DMS114 treated with DMSO at 0.1 percent for 48 hours (cell line): ENCODE data around the gene HAUS7.

Experiments
- DNase-seq: peaks from one replicate; lab custom pipeline; 2025; ENCODE audit not compliant: unreplicated experiment; lab: John Stamatoyannopoulos, UW

Gene HAUS7

DNA sequence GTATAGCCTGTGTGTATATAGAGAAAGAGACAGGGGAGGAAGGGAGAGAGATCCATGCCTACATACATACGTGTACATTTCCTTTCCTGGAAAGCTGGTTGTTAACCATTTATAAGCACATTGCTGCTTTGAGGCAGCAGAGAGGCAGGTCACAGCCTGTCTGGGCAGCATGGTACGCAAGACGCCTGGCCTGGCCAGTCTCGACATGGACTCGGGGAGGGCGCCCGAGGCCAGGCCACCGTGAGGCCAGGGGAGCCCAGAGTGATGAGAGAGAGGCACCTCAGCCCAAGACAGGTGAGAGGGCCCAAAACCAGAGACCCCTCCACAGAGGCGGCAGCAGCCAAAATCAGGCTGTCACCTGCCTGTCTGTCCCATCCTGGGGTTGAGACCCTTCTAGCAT lies 28.4 kb downstream of the HAUS7 start:
- no peak for DNase-seq

DNA sequence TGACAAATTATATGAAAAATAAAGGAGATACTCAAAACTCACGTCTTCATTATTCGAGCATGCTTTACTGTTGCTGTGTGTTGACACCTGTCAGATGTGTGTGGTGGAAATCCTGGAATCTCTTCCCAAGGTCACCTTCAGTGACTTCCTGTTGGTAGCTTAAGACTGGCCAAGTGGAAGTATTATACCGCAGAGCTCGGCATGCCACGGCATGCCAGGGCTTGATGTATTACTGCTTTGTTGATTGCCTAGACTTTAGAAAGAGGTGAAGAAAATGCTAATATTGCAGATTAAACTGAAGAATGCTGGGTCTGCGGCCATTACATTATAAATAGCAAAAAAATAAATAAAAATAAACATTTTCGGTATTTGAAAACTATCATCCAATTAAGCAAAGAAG lies 29.1 kb downstream of the HAUS7 start:
- no peak for DNase-seq

DNA sequence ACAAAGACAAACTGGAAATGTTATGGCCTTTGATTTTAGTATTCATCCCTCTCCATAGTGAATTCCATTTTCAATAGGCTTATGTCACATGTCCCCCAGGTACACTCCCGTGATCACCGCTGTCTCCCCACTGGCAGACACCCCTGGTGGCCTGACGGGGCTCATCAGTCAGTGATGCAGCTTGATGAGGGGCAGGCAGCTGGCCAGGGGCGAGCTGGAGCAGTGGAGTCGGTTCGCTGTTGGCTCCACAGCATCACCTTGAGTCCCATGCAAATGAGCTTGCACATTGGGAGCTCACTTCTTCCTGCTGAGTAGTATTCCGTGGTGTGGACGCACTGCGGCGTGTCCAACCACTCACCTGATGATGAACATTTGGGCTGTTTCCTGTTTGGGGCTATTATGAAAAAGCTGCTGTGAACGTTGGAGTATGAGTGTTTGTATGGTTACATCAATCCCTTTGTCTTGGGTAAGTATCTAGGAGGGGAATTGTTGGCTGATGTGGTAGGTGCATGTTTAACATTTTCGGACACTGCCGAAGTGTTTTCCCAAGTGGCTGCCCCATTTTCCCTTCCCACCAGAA lies 29.7 kb downstream of the HAUS7 start:
- no peak for DNase-seq

DNA sequence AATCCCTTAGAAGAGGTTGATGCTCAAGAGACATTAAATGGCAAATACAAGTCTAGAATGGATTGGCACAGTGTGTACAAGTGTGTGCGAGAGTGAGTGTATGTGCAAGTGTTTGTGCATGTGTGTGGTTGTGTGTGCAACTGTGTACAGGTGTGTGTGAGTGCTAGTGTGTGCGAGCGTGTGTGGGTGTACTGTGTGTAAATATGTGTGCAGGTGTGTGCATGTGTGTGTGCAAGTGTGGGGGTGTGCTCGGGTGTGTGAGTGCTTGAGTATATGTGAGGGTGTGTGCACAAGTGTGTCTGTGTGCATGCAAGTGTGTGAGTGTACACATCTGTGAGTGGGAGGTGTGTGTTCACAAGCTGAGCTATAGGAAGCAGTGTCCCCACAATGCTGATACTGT lies 30.4 kb downstream of the HAUS7 start:
- no peak for DNase-seq

DNA sequence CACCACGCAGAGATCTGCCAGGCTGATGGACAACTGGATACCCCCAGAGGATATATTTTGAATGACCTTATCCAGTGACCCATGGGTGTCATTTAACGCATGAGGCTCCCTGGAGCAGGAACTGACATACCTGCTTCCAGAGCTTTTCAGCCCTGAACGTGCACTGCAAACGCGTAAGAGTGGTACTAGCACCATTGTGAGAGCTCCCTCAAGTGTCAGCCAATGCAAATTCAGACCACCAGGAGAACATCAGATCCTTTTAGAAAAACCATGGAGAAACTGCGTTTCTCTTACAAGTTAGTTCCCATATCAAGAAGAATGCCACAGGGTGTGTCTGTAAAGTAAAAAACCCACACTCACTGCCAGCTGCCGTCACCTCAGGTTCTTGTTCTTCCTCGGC lies 31.8 kb downstream of the HAUS7 start:
- peak; percentile 35 for DNase-seq

DNA sequence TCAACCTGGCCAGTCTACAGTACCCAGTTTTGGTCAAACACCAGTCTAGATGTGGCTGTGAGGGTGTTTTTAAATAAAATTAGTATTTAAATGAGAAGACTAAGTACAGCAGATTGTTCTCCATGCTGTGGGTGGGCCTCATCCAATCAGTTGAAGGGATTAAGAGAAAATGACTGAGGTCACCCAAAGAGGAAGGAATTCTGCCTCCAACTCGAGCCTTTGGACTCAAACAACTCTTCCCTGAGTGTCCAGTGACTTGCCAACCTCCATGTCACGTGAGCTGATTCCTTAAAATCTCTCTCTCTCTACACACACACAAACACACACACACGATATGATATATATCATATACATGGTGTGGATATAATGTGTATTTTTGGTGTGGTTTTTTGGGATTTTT lies 34.5 kb downstream of the HAUS7 start:
- no peak for DNase-seq

DNA sequence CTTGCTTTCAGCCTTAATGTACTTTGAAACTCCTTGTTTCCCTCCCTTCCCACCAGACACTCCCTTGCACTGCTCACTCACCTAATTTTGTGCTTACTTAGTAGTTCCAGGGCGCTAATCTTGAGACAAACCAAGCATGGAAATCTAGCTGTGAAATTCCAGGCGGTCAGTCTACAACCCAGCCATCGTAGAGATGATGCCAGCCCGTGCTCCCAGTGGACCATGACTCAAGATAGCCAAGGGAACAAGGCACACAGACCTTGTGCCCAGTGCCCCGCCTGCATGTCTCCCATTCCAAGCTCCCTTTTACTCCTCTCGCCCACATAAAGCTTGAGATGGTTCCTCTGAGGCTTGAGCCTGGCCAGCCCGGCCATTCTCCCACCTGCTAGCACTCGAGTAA lies 35.6 kb downstream of the HAUS7 start:
- no peak for DNase-seq

DNA sequence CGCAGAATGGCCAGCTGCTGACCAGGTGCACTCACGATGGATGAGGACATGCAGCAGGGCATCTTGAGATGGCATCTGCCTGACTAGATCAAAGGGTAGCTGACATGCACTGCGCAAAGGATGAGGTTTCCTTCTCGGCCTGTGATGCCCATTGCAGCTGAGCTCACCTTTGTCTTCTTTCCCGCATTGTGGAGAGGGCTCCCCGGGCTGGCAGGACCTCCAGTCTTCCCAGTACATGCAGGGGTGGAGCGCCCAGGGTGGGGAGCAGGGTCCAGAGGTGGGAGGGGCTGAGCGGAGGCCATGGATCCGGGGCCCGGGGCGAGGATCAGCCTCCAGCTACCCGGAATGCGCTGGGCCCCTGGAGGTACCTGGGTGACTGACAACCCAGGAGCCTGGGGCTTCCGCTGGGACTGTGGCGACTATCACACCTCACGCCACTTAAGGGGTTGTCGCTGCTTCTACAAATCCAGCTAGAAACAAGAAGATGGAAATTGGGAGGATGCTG lies 36.5 kb downstream of the HAUS7 start:
- no peak for DNase-seq

DNA sequence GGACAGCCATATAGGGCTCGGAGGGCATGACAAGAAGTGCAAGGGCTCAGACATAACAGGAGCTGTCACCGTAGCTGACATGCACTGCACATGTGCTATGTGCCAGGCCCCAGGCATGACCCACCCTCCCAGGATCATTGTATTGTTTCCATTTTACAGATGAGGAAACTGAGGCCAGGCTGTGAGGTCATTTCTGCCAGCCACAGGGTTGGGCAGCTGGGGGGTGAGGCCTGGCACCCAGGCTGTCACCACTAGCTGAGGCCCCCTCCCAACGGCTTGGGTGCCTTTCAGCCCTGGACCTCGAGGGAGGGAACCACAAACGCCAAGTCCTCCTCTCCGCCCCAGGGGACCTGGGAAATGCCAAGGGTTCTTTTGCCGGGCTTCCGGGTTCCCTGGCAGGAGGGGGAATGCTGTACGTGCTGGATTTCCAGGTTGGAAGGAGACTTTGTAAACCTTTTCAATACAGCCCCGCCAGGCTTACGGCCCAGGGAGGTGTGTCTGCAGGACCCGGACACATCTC lies 37.2 kb downstream of the HAUS7 start:
- no peak for DNase-seq

DNA sequence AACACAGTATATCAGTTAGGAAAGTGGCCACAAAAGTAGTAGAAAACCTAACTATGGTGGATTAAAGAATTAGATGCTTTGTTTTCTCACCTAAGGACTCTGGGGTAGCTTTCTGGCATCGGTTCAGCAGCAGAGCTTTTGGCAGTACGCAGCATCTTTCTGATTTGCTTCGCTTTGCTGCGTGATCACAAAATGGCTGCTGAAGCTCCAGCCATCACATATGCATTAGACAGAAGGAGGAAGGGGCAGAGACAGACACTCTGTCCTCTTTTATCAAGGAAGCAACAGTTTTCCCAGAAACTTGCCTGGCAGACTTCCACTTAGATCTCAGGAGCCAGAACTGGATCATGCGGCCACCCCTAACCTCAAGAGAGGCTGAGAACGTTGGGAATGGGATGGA lies 39.6 kb downstream of the HAUS7 start:
- no peak for DNase-seq

DNA sequence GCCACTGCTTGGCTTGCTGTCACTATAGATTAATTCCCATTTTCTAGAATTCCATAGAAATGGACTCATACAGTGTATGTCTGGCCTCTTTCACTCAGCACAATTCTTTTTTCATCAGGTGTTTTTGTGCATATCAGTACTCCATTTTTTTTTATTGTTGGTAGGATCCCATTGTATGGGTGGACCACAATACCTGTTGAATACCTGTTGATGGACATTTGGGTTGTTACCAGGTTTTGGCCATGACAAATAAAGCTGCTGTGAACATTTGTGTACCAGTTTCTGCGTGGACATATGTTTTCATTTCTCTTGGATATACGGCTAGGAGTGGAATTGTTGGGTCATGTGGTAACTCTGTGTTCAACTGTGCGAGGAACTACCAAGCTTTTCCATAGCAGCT lies 44.2 kb downstream of the HAUS7 start:
- DNase-seq: no peak

DNA sequence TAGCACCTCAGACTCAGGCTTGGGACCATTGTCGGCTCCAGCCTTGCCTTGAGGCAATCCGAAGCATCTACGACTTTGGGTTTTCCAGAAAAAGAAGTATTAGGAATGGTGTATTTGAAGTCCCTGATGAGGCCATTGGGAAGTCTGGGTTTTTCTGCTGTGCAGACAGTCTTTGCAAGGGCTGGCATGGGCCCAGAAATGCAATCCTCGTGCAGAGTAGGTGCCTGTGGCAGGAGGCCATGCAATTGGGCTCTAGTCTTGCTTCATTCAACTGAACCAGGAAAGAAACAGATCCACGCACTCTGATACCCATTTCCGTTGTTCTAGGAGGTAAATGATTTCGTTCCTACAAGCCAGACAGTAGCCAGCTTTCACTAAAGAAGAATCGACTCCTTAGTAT lies 46.7 kb downstream of the HAUS7 start:
- DNase-seq: no peak

DNA sequence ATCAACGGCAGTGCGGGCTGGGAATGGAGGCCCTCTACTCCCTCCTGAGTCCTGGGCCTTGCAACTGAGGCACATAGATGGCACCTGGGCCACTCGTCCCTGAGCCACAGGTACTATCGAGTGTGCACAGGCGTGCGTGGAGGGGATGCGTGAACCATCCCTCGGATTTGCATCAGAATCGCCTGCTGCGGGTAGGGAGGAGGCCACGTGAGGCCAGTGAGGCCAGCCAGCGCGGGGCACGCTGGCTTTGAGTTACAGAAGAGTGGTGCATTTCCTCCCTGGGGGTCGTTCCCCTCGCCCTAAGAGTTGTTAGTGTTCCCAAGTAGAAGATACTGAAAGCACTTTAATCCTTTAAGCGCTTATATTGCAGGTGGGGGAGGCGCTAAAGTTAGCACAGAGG lies 48.5 kb downstream of the HAUS7 start:
- no peak for DNase-seq

DNA sequence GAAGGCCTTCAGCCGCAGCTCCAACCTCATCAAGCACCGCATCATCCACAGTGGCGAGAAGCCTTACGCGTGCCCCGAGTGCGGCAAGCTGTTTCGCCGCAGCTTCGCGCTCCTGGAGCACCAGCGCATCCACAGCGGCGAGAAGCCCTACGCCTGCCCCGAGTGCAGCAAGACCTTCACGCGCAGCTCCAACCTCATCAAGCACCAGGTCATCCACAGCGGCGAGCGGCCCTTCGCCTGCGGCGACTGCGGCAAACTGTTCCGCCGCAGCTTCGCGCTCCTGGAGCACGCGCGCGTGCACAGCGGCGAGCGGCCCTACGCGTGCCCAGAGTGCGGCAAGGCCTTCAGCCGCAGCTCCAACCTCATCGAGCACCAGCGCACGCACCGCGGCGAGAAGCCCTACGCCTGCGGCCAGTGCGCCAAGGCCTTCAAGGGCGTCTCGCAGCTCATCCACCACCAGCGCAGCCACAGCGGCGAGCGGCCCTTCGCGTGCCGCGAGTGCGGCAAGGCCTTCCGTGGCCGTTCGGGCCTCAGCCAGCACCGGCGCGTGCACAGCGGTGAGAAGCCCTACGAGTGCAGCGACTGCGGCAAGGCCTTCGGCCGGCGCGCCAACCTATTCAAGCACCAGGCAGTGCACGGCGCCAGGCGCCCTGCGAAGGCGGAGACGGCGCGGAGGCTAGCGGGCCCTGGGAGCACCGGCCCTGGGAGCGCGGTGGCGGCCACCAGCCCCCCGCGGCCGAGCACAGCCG lies 49.4 kb downstream of the HAUS7 start:
- no peak for DNase-seq

DNA sequence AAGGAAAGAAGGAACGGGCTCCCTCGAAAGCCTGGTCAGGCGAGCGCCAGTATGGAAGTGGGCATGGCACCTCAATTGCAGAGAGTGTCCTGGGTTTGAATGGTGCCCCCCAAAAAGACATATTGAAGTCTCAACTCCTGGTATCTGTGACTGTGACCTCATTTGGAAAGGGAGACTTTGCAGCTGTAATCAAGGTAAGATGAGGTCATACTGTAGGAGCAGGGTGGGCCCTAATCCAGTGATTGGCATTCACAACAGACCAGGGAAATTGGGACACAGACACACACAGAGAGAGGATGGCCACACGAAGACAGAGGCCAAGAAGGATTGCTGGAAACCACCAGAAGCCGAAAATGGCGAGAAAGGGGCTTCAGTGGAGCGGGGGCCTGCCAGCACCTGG lies 52.7 kb downstream of the HAUS7 start:
- DNase-seq: no peak

DNA sequence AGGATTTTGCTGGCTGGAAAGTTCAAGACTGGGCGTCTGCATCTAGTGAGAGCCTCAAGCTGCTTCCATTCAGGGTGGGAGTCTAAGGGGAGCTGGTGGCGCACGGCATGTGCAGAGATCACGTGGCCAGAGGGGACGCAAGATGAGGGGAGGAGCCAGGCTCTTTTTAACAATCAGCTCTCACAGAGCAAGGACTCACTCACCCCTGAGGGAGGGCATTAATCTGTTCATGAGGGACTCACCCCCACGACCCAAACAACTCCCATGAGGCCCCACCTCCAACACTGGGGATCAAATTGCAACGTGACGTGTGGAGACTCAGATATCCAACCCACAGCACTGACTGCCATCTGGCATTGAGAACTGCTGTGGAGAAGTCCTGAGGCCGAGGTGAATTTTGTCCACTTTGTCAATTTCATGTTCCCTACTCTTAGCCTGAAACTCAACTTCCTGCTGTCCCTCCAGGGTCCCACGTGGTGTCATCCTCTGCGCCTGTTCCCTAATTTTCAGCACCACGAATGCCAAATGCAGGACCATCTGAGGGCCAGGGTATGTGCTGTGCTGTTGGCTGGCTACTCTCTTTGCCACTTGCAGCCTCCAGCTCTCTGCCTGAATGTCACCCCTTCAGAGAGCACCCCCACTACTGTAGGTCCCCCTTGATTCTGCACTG lies 53.5 kb downstream of the HAUS7 start:
- no peak for DNase-seq

DNA sequence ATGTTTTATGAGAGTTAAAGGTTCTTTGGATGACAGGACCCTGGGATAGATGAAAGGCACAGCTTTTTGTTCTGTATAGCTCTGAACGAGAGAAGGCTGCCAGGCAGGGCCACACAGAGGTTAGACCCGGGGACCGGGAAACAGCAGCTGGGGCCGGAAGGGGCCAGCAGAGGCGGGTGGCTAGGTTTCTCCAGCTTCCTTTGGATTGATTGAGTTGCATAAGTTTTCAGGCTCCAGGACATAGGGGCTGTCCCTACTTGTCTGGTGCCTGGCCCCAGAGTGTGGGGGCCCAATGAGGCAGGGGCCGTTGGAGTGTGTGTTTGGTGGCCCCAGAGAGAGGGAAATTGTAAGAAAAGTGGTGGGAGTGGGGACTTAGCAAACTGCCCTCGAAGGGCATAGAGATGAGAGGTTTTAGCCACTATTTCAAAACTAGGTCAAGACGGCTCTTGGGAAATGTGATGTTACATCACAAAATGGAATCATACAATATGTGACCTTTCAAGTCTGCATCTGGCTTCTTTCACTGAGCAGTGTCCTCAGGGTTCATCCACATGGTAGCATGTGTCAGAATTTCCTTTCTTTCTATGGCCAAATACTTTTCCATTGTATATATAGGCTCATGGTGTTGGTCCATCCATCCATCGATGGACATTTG lies 55.4 kb downstream of the HAUS7 start:
- no peak for DNase-seq

DNA sequence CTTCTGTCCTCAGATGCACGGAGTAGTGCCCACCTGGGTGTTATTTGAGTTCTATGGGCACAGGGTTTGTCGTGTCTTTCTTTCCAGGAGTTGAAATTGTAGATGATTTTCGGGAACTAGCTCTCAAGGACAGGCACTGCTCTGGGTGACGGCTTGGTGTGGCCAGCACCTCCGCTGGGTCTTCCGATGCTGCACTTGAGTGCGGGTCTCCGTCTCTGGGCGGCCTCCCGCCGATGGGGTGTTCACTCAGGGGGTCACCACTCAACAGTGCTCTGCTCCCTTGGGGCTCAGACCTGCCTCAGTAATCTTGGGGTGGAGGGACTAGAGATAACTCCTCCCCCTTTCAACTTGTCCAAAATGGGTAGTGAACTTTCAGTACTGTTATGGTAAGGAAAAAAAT lies 56.6 kb downstream of the HAUS7 start:
- no peak for DNase-seq

DNA sequence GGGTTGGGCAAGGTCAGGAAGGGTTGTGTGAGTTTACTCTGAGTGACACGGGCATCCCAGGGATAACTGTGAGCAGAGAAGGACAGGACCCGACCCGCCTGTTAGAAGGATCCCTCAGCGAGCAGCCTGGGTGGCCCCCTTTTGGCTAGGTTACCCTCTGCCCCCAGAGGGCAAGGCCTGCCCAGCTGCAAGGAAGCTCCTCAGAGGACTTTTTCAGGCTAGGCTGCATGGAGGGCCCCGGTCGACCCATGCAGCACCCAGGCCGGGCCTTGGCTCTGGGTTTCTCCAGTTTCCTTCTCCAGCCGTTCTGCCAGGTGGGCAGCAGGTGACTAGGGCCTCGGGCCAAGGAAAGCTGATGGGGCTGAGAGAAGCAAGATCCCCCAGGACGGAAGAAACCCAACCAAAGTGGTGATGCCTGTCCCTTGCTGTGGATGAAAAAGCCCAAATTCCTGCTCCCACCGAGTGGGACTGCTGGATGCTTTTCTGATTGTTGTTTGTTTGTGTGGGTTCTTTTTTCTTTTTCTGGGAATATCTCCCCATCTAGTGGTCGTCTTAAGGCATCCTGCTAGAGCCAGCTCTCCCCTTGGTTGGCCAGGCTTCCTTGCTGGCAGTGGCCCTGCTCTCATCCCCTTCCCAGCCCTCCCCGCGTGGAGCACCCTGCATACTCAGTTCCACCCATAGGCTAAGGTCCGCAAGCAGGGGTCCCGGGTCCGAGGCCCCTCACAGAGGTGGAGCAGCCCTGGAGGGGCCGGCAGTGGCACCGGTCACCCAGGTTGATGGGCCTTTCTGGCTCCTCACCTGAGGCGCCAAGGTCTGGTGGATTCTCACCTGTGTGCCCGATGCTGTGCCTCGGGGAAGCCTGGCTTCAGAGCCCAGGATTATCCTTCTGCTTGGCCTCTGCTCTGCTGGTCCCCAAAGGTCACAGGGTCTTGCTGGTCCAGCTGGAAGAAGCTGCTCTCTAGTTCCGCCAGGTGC lies 57.3 kb downstream of the HAUS7 start:
- peak; percentile 31 for DNase-seq

DNA sequence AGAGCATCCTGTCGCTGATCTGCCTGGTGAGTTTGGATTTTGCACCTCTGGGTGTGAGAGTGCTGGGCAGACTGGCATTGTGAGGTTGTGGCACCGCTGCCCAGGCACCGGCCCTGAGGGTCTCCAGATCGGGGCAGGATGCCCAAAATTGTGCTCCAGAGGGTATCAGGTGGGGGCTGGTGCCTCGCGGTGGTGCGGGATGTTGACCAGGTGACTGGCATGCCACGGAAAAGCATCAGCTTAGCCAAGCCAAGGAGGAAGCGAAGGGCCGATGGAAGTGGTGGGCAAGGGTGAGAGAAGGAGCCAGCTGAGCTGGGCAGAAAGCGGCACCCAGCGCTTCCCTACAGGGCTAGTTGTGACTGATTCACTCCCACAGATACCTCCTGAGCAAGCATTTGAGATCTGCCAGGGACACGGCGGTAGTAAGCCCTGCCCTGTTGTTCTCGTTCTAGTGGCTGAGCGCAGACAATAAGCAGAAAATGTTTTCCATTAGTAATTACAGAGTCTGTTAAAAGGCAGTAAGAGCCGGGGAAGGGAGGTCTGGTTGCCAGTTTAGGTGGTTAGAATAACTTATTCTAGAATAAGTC lies 58.3 kb downstream of the HAUS7 start:
- DNase-seq: no peak
